Activated CD8-positive, alpha-beta T cell treated with anti-CD3 and anti-CD28 coated beads, Interleukin-2, amount 10 ng/mL, durations not matched to agents 7 days and 5 days (primary cell): ENCODE results near the gene KCTD7. TPM values are rescaled to one million over a fixed set of nuclear protein-coding genes. Genes with fewer than 3 reads are reported as not detected.
"Not testable (repeated sequence)": the region's sequence is repeated elsewhere in the genome, so short reads cannot be mapped to it uniquely, and the experiment has no call there.

Experiments
- ATAC-seq: fragments of 150-1000 bp; cut with Tn5 transposase; one replicate; pipeline ENCODE4 v1.10.0; 2021; ENCODE audit warnings: moderate library complexity
- CTCF ChIA-PET: fragments of 350-600 bp; sonication (Branson Sonifier 250); formaldehyde crosslinking; loops from one replicate; lab custom pipeline; 2021; ENCODE audit warnings: antibody characterized with exemption; lab: Charles Lee
- POLR2A ChIA-PET: fragments of 350-600 bp; sonication (Branson Sonifier 250); formaldehyde crosslinking; loops from one replicate; lab custom pipeline; 2021; ENCODE audit warnings: antibody characterized with exemption; lab: Charles Lee
- DNase-seq: peaks from one replicate; pipeline ENCODE4 v3.0.0-alpha.2; 2020
- H3K27ac Mint-ChIP-seq: one replicate; pipeline ENCODE4 v1.8.0; 2021; ENCODE audit warnings: mild to moderate bottlenecking, mixed read lengths
- H3K27me3 Mint-ChIP-seq: one replicate; pipeline ENCODE4 v1.8.0; 2021; ENCODE audit warnings: low read depth, mixed read lengths
- H3K36me3 Mint-ChIP-seq: one replicate; pipeline ENCODE4 v1.8.0; 2021; ENCODE audit warnings: low read depth, mixed read lengths
- H3K4me1 Mint-ChIP-seq: one replicate; pipeline ENCODE4 v1.8.0; 2021; ENCODE audit warnings: low read depth, mixed read lengths
- H3K4me3 Mint-ChIP-seq: one replicate; pipeline ENCODE4 v1.8.0; 2021; ENCODE audit warnings: mild to moderate bottlenecking, mixed read lengths
- H3K9me3 Mint-ChIP-seq: one replicate; pipeline ENCODE4 v1.8.0; 2022; ENCODE audit warnings: mixed read lengths; ENCODE audit not compliant: insufficient read depth
- total RNA-seq, 2 experiments: library from RNA; stranded (reverse); gene quantifications; one replicate each; pipeline ENCODE4 v1.2.3, GENCODE V29; 2021

Gene KCTD7
- 10 to 100 TPM; 31.1 to 32.6 TPM for total RNA-seq

- H3K27ac Mint-ChIP-seq: peak within 1 kb of the TSS; percentile 91
- H3K4me1 Mint-ChIP-seq: peaks cover 53% of the 10 kb centered on the region
- H3K9me3 Mint-ChIP-seq: no peaks in the 10 kb centered on the region
- CTCF ChIA-PET: interaction anchor here (1.8 kb wide), 1 partner anchor 70 kb away, joined by 10 read pairs; no protein-coding TSS in a partner anchor
- peaks cover 7% of the 10 kb centered on the region for H3K27me3 Mint-ChIP-seq
- ATAC-seq (peak; percentile 96), DNase-seq (peak; percentile 96)
- POLR2A ChIA-PET: interaction anchor here (0.6 to 3.5 kb wide), 6 partner anchors 16 to 135 kb away, joined by 3 to 14 read pairs (median 4); partner anchors contain the start of gene RABGEF1
- H3K4me3 Mint-ChIP-seq: peak within 1 kb of the TSS; percentile 84
- H3K36me3 Mint-ChIP-seq: peaks cover 25% of the 10 kb centered on the region
Observed at GRCh38 chr7:66628361-66629221, at the start of gene KCTD7. Gene KCTD7 (plus strand): TSS chr7:66628881. CDS start chr7:66629065, 184 bp downstream.

DNA sequence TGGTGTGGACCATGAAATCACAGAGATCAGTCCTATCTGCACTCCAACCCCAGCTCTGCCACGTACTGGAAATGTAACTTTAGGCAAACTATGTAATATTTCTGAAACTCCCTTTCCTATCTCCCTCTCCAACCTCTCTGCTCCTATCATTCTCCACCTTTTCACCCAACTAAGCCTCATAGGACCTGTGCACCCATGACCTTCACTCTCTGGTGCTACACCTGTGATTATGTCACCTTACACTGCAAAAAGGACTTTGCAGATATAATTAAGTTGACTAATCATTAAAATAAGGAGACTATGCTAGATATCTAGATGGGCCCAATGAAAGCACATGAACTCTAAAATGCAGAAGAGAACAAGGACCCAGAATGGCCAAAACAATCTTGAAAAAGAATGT is 48.3 kb upstream of the KCTD7 start:
- H3K27ac Mint-ChIP-seq, H3K27me3 Mint-ChIP-seq, POLR2A ChIA-PET, ATAC-seq, H3K4me3 Mint-ChIP-seq, CTCF ChIA-PET, DNase-seq, H3K9me3 Mint-ChIP-seq: not testable (repeated sequence)
- Mint-ChIP-seq H3K36me3 (peaks cover 44% of the 10 kb centered on the region), H3K4me1 (peaks cover 47% of the 10 kb centered on the region)

GRCh38 chr7:66582816-66583489 is 45.7 kb upstream of the KCTD7 start:
- POLR2A ChIA-PET, DNase-seq, H3K9me3 Mint-ChIP-seq, CTCF ChIA-PET, H3K27me3 Mint-ChIP-seq, H3K4me3 Mint-ChIP-seq, ATAC-seq, H3K27ac Mint-ChIP-seq: not testable (repeated sequence)
- peaks cover 32% of the 10 kb centered on the region for H3K36me3 Mint-ChIP-seq
- H3K4me1 Mint-ChIP-seq: peaks cover 34% of the 10 kb centered on the region

DNA sequence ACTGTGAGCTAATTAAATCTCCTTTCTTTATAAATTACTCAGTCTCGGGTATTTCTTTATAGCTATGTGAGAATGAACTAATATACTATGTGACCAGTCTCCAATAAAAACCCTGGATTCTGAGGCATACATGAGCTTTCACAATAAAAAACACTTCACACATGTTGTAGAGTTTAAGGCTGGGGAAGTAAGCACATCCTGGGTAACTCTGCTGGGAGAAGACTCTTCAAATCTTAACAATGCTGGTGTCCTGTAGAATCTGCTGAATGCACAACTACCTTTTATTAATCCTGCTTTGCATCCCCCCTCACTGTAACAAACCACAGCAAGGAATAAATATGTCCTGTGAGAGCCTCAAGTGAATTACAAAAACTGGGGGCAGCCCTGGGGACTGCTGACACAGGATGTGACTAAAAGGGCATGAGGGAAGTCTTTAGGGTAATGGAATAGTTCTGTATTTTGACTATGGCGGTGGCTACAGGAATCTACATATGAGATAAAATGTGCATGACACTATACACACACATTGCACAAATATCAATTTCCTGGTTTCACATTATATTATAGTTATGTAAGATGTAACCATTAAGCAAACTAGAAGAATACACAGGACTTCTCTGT is 45.1 kb upstream of the KCTD7 start:
- Mint-ChIP-seq H3K4me1 (peaks cover 33% of the 10 kb centered on the region), H3K27ac (peak overlapping the region; percentile 57), H3K36me3 (peaks cover 27% of the 10 kb centered on the region), H3K9me3 (no peaks in the 10 kb centered on the region), H3K27me3 (no peaks in the 10 kb centered on the region), H3K4me3 (no peak overlapping the region)
- CTCF ChIA-PET: interaction anchor here (1.3 kb wide), 1 partner anchor 25 kb away, joined by 3 read pairs; no protein-coding TSS in a partner anchor
- POLR2A ChIA-PET: no interaction called here
- ATAC-seq (no peak), DNase-seq (no peak)

DNA sequence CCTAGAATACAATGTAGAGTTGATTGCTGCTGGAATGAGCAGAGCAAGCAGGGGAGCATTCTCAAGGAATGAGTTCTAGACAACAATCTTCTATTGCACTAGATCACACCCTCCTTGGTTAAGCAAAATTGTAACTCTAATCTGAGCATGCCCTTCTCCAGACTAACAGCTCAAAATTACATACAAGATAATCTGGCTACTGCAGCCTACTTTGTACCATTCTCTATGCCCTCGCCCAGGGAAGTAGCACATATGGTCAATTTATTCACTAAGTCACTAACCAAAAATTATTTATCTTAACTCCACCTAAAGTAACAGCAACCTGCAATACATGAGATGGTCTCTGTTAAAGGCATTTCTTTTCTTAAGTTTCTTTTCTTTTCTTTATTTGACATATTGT is 42.5 kb upstream of the KCTD7 start:
- no peak overlapping the region for H3K27ac Mint-ChIP-seq
- ATAC-seq (no peak), DNase-seq (no peak)
- H3K4me1 Mint-ChIP-seq: peaks cover 50% of the 10 kb centered on the region
- CTCF ChIA-PET: no interaction called here
- no peaks in the 10 kb centered on the region for H3K27me3 Mint-ChIP-seq
- H3K4me3 Mint-ChIP-seq: no peak overlapping the region
- peaks cover 25% of the 10 kb centered on the region for H3K36me3 Mint-ChIP-seq
- POLR2A ChIA-PET: no interaction called here
- no peaks in the 10 kb centered on the region for H3K9me3 Mint-ChIP-seq

- H3K27me3 Mint-ChIP-seq, POLR2A ChIA-PET, H3K4me3 Mint-ChIP-seq, ATAC-seq, CTCF ChIA-PET, H3K9me3 Mint-ChIP-seq, H3K27ac Mint-ChIP-seq, DNase-seq: not testable (repeated sequence)
- peaks cover 27% of the 10 kb centered on the region for H3K36me3 Mint-ChIP-seq
- H3K4me1 Mint-ChIP-seq: peaks cover 64% of the 10 kb centered on the region
Observed at GRCh38 chr7:66588226-66588625, 40.5 kb upstream of the KCTD7 start.

DNA sequence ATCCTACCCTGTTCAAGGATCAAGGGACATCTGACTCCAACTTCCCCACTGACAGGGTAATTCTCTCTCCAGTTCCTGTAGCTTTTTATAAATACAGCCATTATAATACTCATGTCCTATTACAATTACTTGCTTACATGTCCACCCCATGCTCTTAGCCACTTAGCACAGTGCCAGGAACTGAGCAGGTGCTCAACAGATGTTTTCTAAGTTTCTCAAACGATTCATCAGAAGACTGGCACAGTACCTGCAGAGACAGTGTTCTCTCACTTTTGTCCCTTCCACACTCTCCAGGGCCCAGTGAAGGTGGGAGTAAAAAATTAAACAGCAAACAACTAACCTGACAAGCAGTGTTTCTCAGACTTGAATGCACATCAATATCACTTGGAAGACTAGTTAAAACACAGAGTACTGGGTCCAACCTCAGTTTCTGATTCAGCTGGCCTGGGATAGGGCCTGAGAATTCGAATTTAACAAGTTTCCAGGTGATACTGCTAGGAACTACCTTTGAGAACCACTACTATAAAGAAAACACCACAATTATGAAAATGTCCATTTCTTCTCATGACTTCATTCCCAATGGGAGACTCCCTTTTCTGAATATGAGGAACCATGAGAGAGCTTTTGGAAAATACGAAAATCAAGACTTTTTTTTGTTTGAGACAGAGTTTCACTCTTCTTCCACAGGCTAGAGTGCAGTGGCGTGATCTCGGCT is 39.7 kb upstream of the KCTD7 start:
- POLR2A ChIA-PET: interaction anchor here (0.6 to 1.1 kb wide), 2 partner anchors 9 to 151 kb away, joined by 3 read pairs; no protein-coding TSS in a partner anchor
- H3K4me3 Mint-ChIP-seq, H3K9me3 Mint-ChIP-seq, ATAC-seq, DNase-seq, H3K27me3 Mint-ChIP-seq, CTCF ChIA-PET: not testable (repeated sequence)
- Mint-ChIP-seq H3K36me3 (peaks cover 20% of the 10 kb centered on the region), H3K27ac (peak overlapping the region; percentile 51), H3K4me1 (peaks cover 58% of the 10 kb centered on the region)

DNA sequence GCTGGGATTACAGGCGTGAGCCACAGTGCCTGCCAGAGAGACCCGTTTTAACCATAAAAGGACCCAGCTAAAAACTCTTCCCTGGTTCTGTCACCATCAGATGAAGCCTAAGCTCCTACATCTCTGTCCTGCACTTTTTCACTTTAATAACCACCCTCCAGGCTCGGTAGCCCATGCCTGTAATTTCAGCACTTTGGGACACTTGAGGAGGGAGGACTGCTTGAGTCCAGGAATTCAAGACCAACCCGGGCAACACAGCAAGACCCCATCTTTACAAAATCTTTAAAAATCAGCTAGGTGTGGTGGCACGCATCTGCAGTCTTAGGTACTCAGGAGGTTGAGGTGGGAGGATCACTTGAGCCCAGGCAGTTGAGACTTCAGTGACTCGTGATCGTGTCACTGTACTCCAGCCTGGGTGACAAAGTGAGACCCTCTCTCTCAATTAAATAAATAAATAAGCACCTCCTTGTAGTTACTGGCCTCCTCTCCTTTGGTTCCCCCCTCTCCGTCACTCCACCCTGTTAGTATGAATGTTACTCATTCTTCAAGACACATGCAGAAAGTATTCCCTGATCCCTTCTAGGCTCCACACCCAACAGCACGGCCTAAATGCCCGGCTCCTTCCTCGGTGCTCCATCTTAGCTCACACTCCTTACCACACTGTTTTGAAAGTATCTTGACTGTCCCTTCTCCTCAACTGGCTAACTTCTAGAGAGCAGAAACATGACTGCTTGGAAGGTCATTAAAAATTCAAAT is 38.2 kb upstream of the KCTD7 start:
- CTCF ChIA-PET: interaction anchor here (1.7 kb wide), 1 partner anchor 14 kb away, joined by 3 read pairs; no protein-coding TSS in a partner anchor
- peak overlapping the region; percentile 63 for H3K4me3 Mint-ChIP-seq
- not testable (repeated sequence) for H3K27me3 Mint-ChIP-seq, H3K9me3 Mint-ChIP-seq, ATAC-seq, DNase-seq
- peak overlapping the region; percentile 12 for H3K27ac Mint-ChIP-seq
- H3K36me3 Mint-ChIP-seq: peaks cover 13% of the 10 kb centered on the region
- POLR2A ChIA-PET: interaction anchor here (0.6 kb wide), 1 partner anchor 100 kb away, joined by 3 read pairs; no protein-coding TSS in a partner anchor
- peaks cover 53% of the 10 kb centered on the region for H3K4me1 Mint-ChIP-seq

- POLR2A ChIA-PET: interaction anchor here (0.6 kb wide), 1 partner anchor 100 kb away, joined by 3 read pairs; no protein-coding TSS in a partner anchor
- CTCF ChIA-PET: interaction anchor here (1.7 kb wide), 1 partner anchor 14 kb away, joined by 3 read pairs; no protein-coding TSS in a partner anchor
- not testable (repeated sequence) for H3K9me3 Mint-ChIP-seq, H3K27me3 Mint-ChIP-seq
- H3K27ac Mint-ChIP-seq: peak overlapping the region; percentile 94
- H3K4me3 Mint-ChIP-seq: peak overlapping the region; percentile 90
- H3K36me3 Mint-ChIP-seq: peaks cover 13% of the 10 kb centered on the region
- ATAC-seq (peak; percentile 19), DNase-seq (peak; percentile 24)
- peaks cover 50% of the 10 kb centered on the region for H3K4me1 Mint-ChIP-seq
Observed at GRCh38 chr7:66591058-66591798, 37.5 kb upstream of the KCTD7 start.
